DOHH2 (cell line): ENCODE data around the gene NKG7.

Experiments used
- H3F3A ChIP-seq: fragments of 200-600 bp; sonication (generic), shearing (Covaris generic); 2 replicates; pipeline ENCODE4 v1.6.0; 2016; ENCODE audit warnings: antibody characterized with exemption, mild to moderate bottlenecking; ENCODE audit not compliant: control insufficient read depth, insufficient read depth
- H3K27ac ChIP-seq: fragments of 200-600 bp; sonication (generic); 2 replicates; pipeline ENCODE4 v1.5.1; 2014; ENCODE audit warnings: low read depth, mild to moderate bottlenecking, low read length, moderate library complexity
- H3K27me3 ChIP-seq: fragments of 200-600 bp; sonication (generic); 2 replicates; pipeline ENCODE4 v1.6.1; 2014; ENCODE audit warnings: mild to moderate bottlenecking, low read length, mixed read lengths; ENCODE audit not compliant: control insufficient read depth
- H3K36me3 ChIP-seq: fragments of 200-600 bp; sonication (generic); 2 replicates; pipeline ENCODE4 v1.6.1; 2014; ENCODE audit warnings: mild to moderate bottlenecking, low read length, moderate library complexity, mixed read lengths; ENCODE audit not compliant: control insufficient read depth
- H3K4me1 ChIP-seq: fragments of 200-600 bp; sonication (generic); 2 replicates; pipeline ENCODE4 v1.6.1; 2014; ENCODE audit warnings: mild to moderate bottlenecking, low read length, mixed read lengths; ENCODE audit not compliant: control insufficient read depth
- H3K4me2 ChIP-seq: fragments of 200-600 bp; sonication (generic); 2 replicates; pipeline ENCODE4 v1.6.0; 2014; ENCODE audit warnings: mild to moderate bottlenecking, low read length, moderate library complexity
- H3K4me3 ChIP-seq: fragments of 200-600 bp; sonication (generic); 2 replicates; pipeline ENCODE4 v1.5.1; 2014; ENCODE audit warnings: mild to moderate bottlenecking, low read length, mixed read lengths
- H3K79me2 ChIP-seq: fragments of 200-600 bp; sonication (generic); 2 replicates; pipeline ENCODE4 v1.6.1; 2014; ENCODE audit warnings: mild to moderate bottlenecking, low read length, mixed read lengths; ENCODE audit not compliant: control insufficient read depth
- H3K9me2 ChIP-seq: fragments of 200-600 bp; sonication (generic); replicated peaks from 2 replicates; pipeline ENCODE4 v1.6.1; 2014; ENCODE audit warnings: mild to moderate bottlenecking, low read length, mixed read lengths; ENCODE audit not compliant: control insufficient read depth
- H3K9me3 ChIP-seq: fragments of 200-600 bp; sonication (generic); 2 replicates; pipeline ENCODE4 v1.6.1; 2014; ENCODE audit warnings: antibody characterized with exemption, low read length, mixed read lengths; ENCODE audit not compliant: control insufficient read depth, insufficient read depth
- H4K20me1 ChIP-seq: fragments of 200-600 bp; sonication (generic); 2 replicates; pipeline ENCODE4 v1.6.0; 2014; ENCODE audit warnings: low read depth, mild to moderate bottlenecking, antibody characterized with exemption, low read length, moderate library complexity; ENCODE audit not compliant: control insufficient read depth, insufficient read depth
- EZH2phosphoT487 ChIP-seq: fragments of 200-600 bp; sonication (generic); IDR thresholded peaks from 2 replicates; pipeline ENCODE4 v1.6.1; 2017; ENCODE audit warnings: borderline replicate concordance, mild to moderate bottlenecking, antibody characterized with exemption, low read length, moderate library complexity, mixed read lengths
- TF ChIP-seq, protein P1 (sequence below): fragments of 200-600 bp; sonication (generic); IDR thresholded peaks from one replicate; pipeline ENCODE4 v1.5.1; 2014; ENCODE audit warnings: antibody characterized with exemption, mild to moderate bottlenecking, low read depth, low read length; ENCODE audit not compliant: poor library complexity, severe bottlenecking

Gene NKG7

DNA sequence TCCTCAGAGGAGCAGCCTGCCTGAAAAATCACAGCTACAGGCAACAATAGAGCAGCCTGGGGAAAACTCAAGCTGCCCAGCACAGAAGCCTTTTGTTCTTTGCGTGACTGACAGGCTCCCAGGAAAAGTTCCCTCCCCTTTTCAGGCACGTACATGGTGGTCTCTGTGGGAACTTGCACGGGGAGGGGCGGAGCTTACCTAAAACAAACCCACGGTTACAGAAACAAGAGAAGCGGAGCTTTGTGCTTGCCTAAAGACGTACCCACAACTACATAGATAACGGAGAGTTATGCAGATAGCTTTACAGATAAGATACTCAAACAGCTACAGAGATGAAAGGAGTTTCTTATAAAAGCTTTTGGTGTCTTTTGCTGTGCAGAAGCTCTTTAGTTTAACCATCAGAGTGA is 17.7 kb downstream of the NKG7 start:
- Histone ChIP-seq H3K27me3 (no peaks in the 10 kb centered on the region), H3K27ac (no peak overlapping the region), H3K4me2 (no peak overlapping the region), H4K20me1 (no peaks in the 10 kb centered on the region), H3K4me1 (no peaks in the 10 kb centered on the region), H3K79me2 (no peaks in the 10 kb centered on the region), H3K36me3 (peaks cover 5% of the 10 kb centered on the region; the same call in 1 of the 2 replicates), H3K9me2 (no peaks in the 10 kb centered on the region), H3F3A (no peaks in the 10 kb centered on the region), H3K9me3 (no peaks in the 10 kb centered on the region), H3K4me3 (no peak overlapping the region)
- TF ChIP-seq EZH2phosphoT487 = no peak
- TF ChIP-seq, protein P1, sequence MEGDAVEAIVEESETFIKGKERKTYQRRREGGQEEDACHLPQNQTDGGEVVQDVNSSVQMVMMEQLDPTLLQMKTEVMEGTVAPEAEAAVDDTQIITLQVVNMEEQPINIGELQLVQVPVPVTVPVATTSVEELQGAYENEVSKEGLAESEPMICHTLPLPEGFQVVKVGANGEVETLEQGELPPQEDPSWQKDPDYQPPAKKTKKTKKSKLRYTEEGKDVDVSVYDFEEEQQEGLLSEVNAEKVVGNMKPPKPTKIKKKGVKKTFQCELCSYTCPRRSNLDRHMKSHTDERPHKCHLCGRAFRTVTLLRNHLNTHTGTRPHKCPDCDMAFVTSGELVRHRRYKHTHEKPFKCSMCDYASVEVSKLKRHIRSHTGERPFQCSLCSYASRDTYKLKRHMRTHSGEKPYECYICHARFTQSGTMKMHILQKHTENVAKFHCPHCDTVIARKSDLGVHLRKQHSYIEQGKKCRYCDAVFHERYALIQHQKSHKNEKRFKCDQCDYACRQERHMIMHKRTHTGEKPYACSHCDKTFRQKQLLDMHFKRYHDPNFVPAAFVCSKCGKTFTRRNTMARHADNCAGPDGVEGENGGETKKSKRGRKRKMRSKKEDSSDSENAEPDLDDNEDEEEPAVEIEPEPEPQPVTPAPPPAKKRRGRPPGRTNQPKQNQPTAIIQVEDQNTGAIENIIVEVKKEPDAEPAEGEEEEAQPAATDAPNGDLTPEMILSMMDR = no peak

DNA sequence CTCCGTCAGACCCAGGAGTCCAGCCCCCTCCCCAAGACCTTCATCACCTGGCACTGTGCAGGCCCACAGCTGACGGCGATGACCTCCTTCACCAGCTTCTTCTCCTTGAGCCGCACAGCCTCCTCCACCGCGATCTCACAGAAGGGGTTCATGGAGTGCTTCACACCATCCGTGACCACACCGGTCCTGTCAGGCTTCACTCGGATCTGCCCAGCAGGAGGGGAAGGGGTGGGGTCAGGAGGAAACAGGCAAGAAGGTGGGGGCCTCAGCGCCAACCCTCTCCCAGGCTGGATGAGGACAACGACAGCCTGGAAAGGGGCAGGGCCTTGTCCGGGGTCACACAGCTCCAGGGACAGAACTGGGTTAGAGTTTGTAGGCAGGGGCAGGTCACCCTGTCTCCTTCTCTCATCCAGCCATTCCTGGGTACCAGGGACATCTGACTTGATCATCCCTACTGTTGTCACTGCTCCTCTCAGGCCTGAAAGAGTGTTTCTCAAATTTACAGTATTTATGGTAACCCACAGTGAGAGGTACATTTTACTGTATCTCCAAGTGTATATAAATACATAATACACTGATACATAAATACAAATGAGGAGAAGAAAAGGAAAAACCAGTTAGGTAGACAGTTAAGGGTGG is 18.2 kb downstream of the NKG7 start:
- Histone ChIP-seq H3K36me3 (peaks cover 5% of the 10 kb centered on the region; the same call in 1 of the 2 replicates), H3K4me1 (no peaks in the 10 kb centered on the region), H3K9me3 (no peaks in the 10 kb centered on the region), H3K79me2 (no peaks in the 10 kb centered on the region), H3K9me2 (no peaks in the 10 kb centered on the region), H3K27me3 (no peaks in the 10 kb centered on the region), H4K20me1 (no peaks in the 10 kb centered on the region), H3K27ac (no peak overlapping the region), H3F3A (no peaks in the 10 kb centered on the region), H3K4me3 (no peak overlapping the region), H3K4me2 (no peak overlapping the region)
- no peak for TF ChIP-seq EZH2phosphoT487
- TF ChIP-seq, protein P1 = no peak

DNA sequence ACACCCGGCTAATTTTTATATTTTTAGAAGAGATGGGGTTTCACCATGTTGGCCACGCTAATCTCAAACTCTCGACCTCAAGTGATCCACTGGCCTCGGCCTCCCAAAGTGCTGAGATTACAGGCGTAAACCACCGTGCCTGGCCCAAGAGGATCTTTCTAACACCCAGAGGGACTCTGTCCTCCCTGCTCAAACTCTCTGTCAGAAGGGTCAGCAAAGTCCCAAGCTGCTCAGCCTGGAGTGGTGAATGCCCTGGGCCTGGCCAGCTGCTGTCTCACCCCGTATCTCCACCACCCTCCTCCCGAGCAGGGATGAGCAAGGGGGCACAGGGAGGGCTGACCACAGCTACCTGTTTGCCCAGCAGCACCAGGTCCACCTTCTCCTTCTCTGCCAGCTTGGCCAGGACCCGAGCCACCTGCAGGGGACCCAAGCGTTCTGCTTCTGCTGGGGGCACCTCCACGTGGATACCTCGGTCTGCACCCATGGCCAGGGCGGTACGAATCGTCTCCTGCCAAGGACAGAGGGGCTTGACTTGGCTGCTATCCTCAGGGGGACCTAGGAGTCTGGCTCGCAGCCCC is 19.6 kb downstream of the NKG7 start:
- H3K4me2 ChIP-seq = no peak overlapping the region
- H3K27ac ChIP-seq = no peak overlapping the region
- no peaks in the 10 kb centered on the region for H4K20me1 ChIP-seq
- no peaks in the 10 kb centered on the region for H3K27me3 ChIP-seq
- H3K9me3 ChIP-seq = no peaks in the 10 kb centered on the region
- H3K9me2 ChIP-seq = no peaks in the 10 kb centered on the region
- TF ChIP-seq, protein P1 = no peak
- no peak for TF ChIP-seq EZH2phosphoT487
- no peaks in the 10 kb centered on the region for H3K79me2 ChIP-seq
- peaks cover 5% of the 10 kb centered on the region; the same call in 1 of the 2 replicates for H3F3A ChIP-seq
- H3K4me1 ChIP-seq = no peaks in the 10 kb centered on the region
- H3K4me3 ChIP-seq = no peak overlapping the region
- H3K36me3 ChIP-seq = peaks cover 5% of the 10 kb centered on the region; the same call in 1 of the 2 replicates
